HG02610 (cell line): ENCODE results near the gene TOP2A.
"Not testable (repeated sequence)": the region's sequence is repeated elsewhere in the genome, so short reads cannot be mapped to it uniquely, and the experiment has no call there.

ENCODE experiments used
- ATAC-seq: cut with Tn5 transposase; IDR thresholded peaks from one replicate; pipeline ENCODE4 v1.9.1; 2021; ENCODE audit warnings: mild to moderate bottlenecking, moderate library complexity; ENCODE audit not compliant: unreplicated experiment

The TOP2A gene

DNA sequence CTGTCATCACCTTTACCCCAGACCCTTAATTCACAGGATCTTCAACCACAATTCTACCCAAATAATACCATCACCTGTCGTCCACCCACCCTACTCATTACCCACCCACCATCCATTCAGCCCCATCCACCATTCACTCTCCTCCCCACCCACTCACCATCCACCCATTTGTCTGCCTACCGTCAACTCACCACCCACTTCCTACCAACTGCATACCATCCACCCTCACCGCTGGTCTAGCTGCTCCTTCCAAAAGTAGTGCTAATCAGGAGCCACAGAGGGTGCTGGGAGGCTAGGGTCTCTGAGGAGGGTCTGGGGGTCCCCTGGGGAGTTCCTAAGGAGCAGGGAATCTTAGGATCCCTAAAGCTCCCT lies 13.5 kb upstream of the TOP2A start:
- ATAC-seq = no peak

DNA sequence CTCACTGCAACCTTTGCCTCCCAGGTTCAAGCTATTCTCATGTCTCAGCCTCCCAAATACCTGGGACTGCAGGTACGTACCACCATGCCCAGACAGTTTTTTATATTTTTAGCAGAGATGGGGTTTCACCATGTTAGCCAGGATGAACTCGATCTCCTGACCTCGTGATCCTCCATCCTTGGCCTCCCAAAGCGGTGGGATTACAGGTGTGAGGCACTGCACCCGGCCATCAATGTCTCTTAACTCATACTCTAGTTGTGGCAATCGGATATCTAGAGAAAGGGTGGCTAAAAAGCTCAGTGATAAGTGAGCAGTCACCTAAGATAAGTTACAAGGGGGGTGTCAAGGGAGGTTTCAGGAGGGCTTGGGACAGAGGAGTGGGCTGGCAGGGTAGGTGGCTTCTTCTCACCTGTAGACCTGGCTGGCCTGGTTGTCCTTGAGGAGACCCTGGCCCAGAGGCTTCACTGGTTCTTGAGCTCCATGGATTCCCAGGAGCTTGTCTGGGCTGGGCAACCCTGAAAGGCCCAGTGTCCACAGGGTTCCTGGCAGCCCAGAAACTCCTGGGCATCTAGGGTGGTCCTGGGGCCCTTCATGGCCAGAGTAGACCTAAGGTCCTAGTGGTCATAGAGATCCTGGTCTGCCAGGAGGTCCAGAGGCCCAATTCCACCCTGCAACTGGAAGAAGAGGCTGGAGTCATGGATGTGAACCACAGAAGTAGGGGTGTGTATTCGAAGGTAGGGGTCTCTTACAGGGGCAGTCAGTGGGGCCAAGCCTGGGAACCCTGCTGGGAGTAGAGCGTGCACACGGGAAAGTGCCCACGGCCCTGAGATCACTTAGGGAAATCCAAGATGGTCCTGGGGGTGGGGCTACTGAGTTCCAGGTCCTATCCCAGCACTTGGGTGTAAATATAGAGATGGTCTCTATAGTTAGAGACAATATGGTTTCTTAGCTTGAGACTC lies 12.9 kb upstream of the TOP2A start:
- no peak for ATAC-seq

DNA sequence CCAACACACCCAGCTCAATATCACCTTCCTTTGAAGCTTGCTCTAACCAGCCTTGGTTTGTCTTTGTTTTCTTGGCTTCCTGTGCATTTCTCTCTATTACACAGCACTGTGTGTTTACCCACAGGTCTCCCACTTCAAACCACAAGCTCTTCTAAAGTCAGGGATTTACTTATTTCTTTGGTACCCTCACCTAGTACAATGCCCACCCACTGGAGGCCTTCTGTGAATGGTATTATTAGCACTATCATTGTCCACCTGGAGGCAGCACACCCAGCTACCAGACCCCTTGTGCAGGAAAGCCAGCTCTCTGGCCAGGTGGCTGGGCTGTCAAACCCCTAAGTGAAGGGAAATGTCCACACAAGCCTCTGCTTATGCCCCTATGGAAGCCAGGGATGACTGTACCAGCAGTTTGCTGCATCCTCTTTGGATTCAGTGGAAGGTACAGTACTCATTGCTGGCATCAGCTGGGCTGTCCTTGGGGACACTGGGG lies 9.4 kb upstream of the TOP2A start:
- no peak for ATAC-seq

DNA sequence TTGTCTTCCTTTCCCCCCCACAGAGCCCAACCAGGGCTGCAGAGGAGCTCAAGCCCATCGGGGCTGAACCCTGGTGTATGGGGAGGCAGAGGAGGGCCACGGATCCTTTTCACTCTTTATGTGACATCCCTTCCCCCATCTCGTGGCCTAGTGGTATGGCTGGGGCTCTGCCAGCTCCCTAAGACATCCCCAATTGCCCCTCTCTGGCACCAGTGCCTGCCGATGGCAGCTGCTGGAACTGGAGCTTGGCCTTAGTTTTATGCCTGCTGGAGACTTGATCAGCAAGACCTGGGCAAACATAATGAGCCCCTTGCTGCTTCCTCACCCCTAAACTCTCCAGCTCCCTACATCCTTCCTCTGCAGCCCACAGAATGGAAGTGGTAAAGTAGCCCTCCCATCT lies 8.0 kb upstream of the TOP2A start:
- no peak for ATAC-seq

DNA sequence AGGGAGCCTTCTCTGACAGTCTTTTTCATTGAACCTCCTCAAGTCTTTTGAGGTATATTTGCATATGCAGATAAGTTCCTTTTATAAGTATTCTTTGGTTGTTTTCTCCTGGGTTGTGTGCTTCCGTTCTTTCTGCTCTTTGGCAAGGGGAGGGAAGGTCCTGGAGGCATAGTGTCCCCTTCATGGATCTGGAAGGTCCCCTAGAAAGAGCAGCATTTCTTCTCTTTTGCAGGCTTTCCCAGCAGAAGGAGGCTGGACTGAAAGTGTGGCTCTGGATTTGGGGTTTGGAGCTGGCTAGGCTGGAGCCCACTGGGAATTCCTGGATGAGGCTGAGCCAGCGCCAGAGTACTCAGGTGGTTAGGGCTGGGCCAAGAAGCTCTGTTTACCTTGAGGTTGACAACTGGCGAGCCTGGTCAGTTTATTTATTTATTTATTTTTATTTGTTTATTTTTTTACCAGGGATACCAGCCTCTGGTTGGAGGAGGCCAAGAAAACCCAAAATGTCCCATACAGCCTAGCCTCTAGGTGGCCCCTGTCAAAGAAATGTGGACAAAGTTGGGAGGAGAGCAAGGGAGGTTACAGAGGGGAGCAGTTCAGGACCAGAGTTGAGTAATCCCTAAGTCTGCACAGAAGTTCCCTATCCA lies 5.4 kb upstream of the TOP2A start:
- ATAC-seq = no peak

DNA sequence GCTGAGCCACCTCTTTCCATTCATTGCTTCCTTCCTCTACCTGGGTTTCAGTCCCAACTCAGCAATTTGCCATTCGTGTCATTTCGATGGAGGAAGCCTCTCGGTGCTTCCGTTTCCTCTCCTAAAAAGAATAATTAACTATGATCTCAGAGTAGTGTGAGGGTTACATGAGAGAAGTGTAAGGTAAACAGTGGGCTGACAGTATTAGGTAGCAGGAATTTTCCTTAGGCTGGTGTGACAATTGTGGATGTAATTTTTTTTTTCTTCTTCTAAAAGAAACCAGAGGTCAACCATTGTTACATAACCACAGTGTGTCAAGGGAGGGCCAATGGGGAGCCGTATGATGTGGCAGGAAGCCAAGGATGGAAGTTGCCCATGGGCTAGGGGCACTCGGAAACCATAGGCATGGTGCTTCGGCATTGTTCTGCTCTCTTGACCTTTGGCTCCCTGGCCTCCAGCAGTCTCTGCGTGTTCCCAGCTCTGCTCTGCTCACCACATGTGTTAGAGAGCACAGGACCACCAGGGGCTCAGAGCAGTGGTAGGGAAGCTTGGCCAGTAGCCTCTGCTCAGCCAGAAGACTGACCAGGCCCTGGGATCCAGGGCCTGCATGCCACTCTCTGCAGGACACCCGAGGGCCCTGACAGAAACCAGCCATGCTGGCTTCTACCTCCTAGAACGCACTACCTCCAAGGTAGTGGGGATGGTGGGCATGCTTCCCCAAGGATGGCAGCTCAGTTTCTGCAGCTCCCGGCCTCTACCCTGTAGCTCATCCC lies 2.0 kb upstream of the TOP2A start:
- ATAC-seq = no peak

DNA sequence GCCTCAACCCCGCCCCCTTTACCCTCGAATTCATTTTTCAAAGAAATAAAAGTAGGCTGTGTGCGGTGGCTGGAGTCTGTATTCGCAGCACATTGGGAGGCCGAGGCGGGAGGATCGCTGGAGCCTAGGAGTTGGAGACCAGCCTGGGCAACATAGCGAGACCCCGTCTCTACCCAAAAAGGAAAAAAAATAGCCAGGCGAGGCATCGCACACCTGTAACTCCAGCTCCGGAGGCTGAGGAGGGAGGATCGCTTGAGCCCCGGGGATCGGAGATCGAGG lies 671 bp upstream of the TOP2A start:
- no peak for ATAC-seq

DNA sequence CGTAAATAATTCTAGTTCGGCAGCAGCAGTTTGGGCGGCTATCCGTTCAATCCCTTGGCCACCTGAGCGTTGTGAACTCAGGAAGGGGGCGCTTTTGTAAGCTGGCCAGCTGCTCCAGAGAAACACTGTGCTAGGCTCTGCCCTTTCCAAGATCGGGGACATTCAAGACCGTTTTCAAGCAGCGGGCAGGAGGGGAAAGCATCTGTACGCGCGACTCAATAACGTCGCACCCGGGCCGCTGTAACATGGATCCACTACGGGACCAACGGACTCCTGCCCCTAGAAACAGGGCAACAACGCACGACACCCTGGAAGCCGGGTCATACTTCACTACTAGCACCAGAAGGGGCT lies 463 bp downstream of the TOP2A start:
- ATAC-seq = no peak

DNA sequence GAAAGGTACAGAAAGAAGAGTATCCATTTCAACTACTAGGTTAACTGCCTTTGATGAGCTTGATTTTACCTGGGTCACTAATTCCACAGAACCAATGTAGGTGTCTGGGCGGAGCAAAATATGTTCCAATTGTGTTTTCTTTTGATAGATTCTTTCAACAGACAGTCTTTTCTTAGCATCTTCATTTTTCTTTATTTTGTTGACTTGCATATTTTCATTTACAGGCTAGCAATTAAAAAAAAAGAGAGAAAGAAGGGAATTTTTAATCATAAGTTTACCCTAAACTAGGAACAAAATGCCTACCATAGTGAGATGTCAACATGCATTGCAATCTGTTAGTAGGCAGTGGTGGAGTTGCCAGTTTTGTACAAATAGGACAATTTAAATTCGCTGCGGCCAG lies 1.0 kb downstream of the TOP2A start:
- no peak for ATAC-seq

DNA sequence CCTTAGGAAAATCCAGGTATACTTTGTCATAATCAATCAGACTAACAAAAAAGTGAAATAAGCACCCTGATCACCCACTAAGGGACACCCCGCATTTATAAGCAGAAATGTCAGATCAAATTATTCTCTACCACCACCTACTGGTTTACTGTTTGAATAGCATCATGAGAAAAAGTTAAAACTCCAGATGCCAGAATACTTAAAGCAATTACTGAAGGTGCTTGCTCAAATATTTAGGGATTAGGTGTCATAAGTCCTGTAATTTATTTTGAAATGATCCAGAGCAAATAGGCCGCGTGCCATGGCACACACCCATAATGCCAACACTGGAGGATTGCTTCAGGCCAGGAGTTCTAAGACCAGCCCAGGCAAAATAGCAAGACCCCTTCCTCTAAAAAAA lies 2.3 kb downstream of the TOP2A start:
- ATAC-seq = no peak

DNA sequence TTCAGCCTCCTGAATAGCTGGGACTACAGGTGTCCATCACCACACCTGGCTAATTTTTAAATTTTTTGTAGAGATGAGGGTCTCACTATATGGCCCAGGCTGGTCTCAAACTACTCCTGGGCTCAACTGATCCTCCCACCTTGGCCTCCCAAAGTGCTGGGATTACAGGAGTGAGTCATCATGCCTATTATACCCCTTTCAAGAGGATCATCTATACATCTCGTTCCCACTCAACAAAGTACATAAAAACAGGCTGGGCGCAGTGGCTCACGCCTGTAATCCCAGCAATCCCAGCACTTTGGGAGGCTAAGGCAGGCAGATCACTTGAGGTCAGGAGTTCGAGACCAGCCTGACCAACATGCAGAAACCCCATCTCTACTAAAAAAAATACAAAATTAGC lies 3.4 kb downstream of the TOP2A start:
- not testable (repeated sequence) for ATAC-seq

DNA sequence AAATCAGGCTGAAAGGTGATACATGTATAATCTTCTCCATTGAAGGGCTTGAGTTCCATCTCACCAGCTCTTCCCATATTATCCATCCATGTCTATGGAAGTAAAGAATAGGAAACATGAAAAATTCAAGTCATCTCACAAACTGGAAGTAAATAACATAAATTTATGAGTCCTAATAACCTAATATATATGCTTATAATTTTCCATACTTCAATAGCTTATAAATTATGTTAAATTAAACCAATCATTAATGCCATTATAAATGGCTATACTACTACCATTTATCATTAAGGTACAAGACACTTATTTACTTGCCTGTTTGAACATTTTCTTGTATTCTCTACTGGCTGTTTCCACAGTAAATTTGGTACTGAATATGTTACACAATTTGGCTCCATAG lies 4.8 kb downstream of the TOP2A start:
- no peak for ATAC-seq

DNA sequence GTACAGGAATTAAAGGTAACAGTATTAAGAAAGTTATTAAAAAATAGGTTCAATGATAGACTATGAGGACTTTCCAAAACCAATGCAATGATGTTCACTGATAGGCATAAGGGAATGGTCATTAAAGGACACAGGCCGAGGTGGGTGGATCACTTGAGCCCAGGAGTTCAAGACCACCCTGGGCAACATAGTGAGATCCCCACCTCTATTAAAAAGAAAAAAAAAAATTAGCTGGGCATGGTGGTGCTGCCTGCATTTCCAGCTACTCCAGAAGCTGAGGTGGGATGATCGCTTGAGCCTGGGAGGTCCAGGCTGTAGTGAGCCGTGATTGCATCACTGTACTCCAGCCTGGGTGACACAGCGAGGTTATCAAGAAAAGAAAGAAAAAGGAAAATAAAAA lies 5.9 kb downstream of the TOP2A start:
- ATAC-seq = no peak

DNA sequence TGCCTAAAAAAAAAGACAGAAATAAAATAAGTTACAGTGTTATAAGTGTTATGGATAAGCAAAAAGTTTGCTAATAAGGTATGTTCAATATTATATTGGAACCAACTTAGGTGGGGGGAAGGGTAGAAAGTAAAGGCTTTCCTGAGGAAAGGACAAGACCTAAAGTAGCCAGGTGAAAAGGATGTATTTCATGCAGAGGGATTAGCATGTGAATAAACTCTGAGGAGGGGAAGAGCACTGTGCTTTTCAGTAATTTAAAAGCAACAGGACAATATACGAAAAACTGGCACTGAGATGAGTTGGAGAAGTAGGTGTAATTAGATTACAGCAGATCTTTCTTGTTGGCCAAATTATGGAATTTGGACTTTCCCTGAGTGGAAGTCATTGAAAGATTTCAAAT lies 7.6 kb downstream of the TOP2A start:
- ATAC-seq = no peak

DNA sequence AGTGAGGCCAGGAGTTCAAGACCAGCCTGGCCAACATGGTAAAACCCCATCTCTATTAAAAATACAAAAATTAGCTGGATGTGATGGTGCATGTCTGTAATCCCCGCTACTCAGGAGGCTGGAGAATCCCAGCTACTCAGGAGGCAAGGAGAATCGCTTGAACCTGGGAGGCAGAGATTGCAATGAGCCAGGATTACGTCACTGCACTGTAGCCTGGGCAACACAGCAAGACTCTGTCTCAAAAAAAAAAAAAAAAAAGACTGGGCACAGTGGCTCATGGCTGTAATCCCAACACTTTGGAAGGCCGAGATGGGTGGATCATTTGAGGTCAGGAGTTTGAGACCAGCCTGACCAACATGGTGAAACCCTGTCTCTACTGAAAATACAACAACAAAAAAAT lies 8.2 kb downstream of the TOP2A start:
- ATAC-seq = not testable (repeated sequence)

DNA sequence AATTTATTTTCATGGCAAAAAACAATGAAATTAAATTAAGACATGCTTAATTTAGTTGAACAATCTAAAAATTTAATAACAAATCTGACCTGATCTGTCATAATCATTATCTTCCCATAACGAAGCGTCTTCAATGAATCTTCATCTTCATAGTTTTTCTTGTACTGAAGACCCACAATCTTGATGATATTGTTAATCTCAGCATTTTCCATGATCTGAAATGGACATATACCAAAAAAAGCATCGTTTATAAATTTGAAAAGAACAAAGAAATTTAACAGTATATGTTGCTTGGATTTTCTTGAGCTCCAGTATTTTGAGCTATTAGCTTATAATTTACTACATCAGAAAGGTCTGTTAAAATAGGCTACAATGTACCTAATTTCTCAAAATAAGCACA lies 10.2 kb downstream of the TOP2A start:
- no peak for ATAC-seq

DNA sequence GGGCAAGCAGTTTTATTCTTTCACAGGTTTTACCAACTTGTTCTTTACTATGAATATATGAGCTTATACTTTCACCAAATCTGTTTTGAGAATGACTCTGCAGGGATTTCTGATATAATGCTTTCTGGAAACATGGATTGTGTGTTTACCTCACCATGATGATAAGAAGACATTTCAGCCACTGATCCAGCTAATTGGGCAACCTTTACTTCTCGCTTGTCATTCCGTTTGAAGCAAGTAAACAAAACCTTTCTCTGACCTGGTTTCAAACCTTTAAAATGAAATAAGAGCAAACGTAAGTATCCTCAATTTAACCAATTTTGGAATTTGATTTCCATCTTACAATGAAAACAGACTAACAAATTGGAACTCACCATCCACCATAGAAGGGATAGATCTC lies 13.7 kb downstream of the TOP2A start:
- no peak for ATAC-seq

DNA sequence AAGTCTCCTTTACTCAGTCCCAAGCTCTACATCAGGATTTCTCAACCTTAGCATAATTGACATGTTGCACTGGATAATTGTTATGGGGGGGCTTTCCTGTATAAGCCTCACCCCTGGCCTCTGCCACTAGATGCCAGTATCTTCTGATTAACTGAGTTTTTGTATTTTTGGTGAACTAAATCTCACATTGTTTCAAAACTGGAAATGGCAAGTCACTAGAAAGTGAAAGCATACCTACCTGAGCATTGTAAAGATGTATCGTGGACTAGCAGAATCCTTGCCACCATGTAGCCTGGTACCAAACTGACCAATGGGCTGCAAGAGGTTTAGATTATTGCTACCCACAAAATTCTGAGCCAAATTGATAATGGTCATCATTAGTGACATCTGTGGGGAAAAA lies 15.0 kb downstream of the TOP2A start:
- no peak for ATAC-seq

DNA sequence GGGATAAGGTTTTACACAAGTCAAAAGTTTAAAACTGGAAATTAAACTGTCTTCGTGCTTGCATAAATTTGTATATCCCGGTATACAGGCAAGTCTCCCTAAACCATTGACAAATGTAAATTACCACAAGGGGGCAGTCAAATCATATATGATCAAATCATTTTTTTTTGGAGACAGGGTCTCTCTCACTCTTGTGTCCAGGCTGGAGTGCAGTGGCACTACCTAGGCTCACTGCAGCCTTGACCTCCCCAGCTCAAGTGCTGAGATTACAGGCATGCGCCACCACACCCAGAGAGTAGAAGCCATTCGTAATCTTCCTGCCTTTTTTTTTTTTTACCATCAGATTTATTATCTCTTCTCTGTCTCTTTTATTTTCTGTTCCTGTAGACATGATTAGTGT lies 18.5 kb downstream of the TOP2A start:
- ATAC-seq = no peak

DNA sequence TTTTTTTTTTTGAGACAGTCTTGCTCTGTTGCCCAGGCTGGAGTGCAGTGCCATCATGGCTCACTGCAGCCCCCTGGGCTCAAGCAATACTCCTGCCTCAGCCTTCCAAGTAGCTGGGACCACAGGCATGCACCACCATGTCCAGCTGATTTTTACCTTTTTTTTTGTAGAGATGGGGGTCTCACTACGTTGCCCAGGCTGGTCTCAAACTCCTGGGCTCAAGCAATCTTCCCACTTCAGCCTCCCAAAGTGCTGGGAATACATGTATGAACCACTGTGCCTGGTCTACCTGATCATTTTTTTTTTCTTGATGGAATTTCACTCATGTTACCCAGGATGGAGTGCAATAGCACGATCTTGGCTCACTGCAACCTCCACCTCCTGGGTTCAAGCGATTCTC lies 31.1 kb downstream of the TOP2A start:
- not testable (repeated sequence) for ATAC-seq

DNA sequence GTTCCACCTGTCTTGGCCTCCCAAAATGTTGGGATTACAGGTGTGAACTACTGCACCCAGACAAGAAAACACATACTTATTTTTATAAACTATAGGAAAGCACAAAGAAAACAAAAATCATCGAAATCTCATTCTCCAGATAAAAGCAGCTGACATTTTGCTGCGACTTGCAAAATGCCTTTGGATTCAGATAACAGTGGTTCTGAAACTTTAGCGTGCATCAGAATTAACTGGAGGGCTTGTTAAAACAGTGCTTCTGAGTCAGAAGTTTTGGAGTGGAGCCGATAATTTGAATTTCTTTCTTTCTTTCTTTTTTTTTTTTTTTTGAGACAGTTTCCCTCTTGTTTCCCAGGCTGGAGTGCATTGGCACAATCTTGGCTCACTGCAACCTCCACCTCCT lies 35.4 kb downstream of the TOP2A start:
- ATAC-seq = no peak

DNA sequence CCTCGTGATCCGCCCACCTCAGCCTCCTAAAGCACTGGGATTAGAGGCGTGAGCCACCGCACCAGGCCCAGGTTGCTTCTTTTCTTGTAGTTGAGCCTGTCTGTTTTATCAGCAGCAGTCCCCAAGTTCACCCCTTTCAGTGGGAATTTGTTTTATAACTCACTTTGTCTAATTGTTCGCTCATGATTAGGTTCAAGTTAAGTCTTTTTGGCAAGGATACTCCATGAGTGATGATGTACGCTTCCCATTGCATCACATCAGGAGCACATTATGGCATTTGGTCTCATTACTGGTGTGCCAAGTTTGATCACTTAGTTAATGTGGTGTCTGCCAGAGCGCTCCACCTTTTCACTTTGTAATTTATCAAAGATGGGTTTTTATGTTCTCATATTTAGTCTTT lies 38.7 kb downstream of the TOP2A start:
- no peak for ATAC-seq
